NCI-H748 treated with DMSO at 0.1 percent for 48 hours (cell line): ENCODE results near the gene HPSE.

Experiments
- DNase-seq: peaks from one replicate; lab custom pipeline; 2025; lab: John Stamatoyannopoulos, UW

Gene HPSE

GRCh38 chr4:83247415-83248357, 87.0 kb downstream of the HPSE start:
- DNase-seq: no peak
